ENCODE data around the gene GFI1. TPM values are rescaled to one million over a fixed set of nuclear protein-coding genes. Genes with fewer than 3 reads are reported as not detected.
A peak's percentile ranks its signal among the peaks of the same experiment; 100 is the strongest.

Gene GFI1
- total and polyA plus RNA-seq, 7 donors: 0.28 to 9.6 (median 0.49) TPM

DNA sequence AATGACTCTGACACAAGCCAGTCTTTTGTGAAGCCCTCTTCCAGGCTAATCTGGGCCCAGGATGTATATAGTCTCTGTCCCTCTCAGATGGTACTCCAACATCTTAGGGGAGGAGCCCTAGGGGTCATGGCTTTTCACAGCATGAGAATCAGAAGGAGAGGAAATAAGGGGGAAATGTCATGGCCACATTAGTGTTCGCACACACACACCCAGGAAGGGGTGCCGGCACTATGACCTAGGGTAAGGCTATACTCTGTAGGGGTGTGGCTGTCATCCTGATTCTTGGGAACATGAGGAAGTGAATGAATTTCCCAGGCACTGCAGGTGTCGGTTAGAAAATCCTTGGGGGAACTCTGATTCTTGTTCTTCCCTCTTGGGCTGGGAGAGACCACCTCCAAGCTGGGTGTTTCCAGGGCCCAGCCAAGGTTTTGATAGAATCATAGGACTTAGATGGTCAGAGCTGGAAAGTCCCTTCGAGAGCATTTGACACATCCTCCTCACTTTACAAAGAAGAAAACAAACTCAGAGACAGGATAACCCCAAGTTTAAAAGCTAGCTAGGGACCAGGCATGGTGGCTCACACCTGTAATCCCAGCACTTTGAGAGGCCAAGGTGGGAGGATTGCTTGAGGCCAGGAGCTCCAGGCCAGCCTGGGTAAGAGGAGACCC, 22.0 kb downstream of the GFI1 start:
- H3K27me3 ChIP-seq: peaks cover 0 to 6% (median 0%) of the 10 kb centered on the region in 3 donors
- TF ChIP-seq, protein P1, sequence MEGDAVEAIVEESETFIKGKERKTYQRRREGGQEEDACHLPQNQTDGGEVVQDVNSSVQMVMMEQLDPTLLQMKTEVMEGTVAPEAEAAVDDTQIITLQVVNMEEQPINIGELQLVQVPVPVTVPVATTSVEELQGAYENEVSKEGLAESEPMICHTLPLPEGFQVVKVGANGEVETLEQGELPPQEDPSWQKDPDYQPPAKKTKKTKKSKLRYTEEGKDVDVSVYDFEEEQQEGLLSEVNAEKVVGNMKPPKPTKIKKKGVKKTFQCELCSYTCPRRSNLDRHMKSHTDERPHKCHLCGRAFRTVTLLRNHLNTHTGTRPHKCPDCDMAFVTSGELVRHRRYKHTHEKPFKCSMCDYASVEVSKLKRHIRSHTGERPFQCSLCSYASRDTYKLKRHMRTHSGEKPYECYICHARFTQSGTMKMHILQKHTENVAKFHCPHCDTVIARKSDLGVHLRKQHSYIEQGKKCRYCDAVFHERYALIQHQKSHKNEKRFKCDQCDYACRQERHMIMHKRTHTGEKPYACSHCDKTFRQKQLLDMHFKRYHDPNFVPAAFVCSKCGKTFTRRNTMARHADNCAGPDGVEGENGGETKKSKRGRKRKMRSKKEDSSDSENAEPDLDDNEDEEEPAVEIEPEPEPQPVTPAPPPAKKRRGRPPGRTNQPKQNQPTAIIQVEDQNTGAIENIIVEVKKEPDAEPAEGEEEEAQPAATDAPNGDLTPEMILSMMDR (IDR thresholded peaks at IDR 0.05): no peak
- TF ChIP-seq POLR2AphosphoS5 (IDR thresholded peaks at IDR 0.05) (no peak), EP300 (IDR thresholded peaks at IDR 0.05) (no peak), POLR2A (IDR thresholded peaks at IDR 0.05) (no peak)
- WGBS, 2 donors: 36 to 71% methylated on average over 4 of the region's 4 CpGs
- H3K9me3 ChIP-seq: no peaks in the 10 kb centered on the region
- H3K36me3 ChIP-seq: no peaks in the 10 kb centered on the region
- no peak for DNase-seq
- no peaks in the 10 kb centered on the region for H3K4me1 ChIP-seq
- intact Hi-C loops (cut with DNase I): no loop called here
- no peak overlapping the region for H3K27ac ChIP-seq
- no peak overlapping the region for H3K4me3 ChIP-seq

DNA sequence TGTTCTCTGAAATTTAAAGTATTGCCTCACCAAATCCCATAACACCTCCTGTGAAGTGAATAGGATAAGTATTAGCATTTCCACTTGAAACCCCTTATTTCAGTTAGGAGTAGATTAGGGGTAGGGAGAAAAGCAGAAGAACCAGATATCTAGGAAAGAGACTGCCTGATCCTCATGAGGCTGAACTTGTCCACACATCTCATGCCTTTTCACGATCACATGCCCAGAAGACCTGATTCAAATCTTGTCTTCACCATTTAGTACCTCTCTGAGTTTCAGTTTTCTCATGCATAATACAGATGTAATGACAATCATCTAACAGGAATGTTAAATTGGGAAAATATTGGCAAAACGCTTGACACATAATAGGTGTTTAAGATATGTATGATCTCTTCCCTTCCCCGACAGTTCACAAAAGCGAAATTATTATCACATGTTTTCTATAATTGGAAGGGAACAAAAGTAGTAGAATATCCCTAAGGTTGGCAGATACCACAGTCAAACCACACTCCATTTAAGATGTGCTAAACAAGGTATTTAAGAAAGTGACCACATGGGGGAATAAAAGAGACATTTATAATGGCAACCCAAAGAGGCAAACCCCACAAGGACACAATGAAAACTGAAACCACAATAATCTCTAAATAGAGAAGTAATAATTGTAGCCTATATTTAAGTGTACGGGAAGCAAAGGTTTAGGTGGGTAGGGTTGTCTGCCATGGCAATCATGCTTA, 25.2 kb downstream of the GFI1 start:
- no peaks in the 10 kb centered on the region for H3K9me3 ChIP-seq
- no peak overlapping the region for H3K4me3 ChIP-seq
- WGBS, 2 donors: 78 to 88% methylated on average over 5 of the region's 5 CpGs
- no peak overlapping the region for H3K27ac ChIP-seq
- intact Hi-C loops (cut with DNase I): no loop called here
- DNase-seq: no peak
- H3K4me1 ChIP-seq: no peaks in the 10 kb centered on the region
- H3K27me3 ChIP-seq: peaks cover 0 to 6% (median 0%) of the 10 kb centered on the region in 3 donors
- no peaks in the 10 kb centered on the region for H3K36me3 ChIP-seq
- no peak for TF ChIP-seq POLR2AphosphoS5 (IDR thresholded peaks at IDR 0.05)
- no peak for TF ChIP-seq EP300 (IDR thresholded peaks at IDR 0.05)

DNA sequence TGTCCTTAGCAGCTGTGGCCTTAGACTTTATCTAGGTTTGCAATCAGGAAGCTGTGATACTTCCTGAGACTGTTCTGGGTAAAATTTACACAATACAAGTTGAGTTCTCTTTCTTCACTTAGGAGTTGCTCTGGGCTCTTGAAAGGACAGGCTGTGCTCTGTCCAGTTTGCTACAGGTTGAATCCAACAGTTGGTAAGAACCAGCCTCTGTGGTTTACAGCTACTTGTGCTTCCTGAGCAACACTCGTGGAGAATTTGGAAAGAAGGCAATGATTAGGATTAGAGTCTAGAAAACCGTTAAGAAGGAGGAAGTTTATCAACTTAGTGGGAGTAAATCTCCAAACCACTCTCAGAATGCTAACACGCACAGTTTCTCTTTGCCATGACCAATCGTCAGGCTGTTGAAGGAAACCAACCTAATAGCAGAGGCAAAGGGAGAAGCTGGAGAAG, 26.8 kb downstream of the GFI1 start:
- Histone ChIP-seq H3K36me3 (no peaks in the 10 kb centered on the region), H3K27ac (peak overlapping the region in 2 of 4 donors; percentile 2 to 7), H3K27me3 (peaks cover 0 to 5% (median 0%) of the 10 kb centered on the region in 3 donors), H3K4me1 (no peaks in the 10 kb centered on the region), H3K9me3 (no peaks in the 10 kb centered on the region), H3K4me3 (no peak overlapping the region)
- intact Hi-C loops (cut with DNase I): no loop called here
- no peak for DNase-seq
- WGBS, 2 donors: 38 to 66% methylated on average over 4 of the region's 4 CpGs
- no peak for TF ChIP-seq EP300 (IDR thresholded peaks at IDR 0.05)
- no peak for TF ChIP-seq POLR2A (IDR thresholded peaks at IDR 0.05)
- TF ChIP-seq, protein P1 (IDR thresholded peaks at IDR 0.05): no peak
- TF ChIP-seq POLR2AphosphoS5 (IDR thresholded peaks at IDR 0.05): no peak

DNA sequence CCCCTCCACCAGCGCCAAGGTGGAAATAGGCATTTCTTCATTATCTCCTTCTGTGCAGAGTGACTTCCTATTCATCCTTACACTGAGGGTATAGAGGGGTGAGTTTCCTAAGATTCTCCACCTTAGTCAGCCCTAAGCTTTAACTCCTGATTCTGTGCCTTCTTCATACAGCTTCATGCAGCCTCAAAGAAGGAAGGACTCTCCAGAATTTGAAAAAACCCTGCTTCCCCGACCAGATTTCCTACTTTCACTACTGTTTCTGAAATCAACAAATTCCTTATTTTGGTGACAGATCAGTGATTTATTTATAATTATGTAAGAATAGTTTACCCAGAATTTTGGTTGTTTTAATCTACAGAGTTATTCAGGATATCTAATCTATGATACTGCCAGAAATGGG, 28.6 kb downstream of the GFI1 start:
- H3K36me3 ChIP-seq: no peaks in the 10 kb centered on the region
- TF ChIP-seq POLR2AphosphoS5 (IDR thresholded peaks at IDR 0.05) (no peak), EP300 (IDR thresholded peaks at IDR 0.05) (no peak), POLR2A (IDR thresholded peaks at IDR 0.05) (no peak)
- TF ChIP-seq, protein P1 (IDR thresholded peaks at IDR 0.05): no peak
- 60 to 79% methylated on average over 2 of the region's 2 CpGs for WGBS, 2 donors

DNA sequence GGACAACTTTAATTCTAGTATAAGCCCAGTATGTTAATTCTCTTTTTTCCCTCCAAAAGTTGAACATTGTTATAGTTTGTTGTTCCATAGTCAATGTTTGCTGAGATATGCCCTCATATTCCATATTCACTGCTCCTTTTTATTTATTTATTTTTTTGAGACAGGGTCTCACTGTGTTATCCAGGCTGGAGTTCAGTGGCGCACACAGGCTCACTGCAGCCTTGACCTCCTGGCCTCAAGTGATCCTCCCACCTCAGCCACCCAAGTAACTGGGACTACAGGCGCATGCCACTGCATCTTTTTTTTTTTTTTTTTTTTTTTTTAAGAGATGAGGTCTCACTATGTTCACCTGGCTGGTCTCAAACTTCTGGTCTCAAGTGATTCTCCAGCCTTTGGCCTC, 38.7 kb downstream of the GFI1 start:
- intact Hi-C loops (cut with DNase I): no loop called here

More for the DNA sequence above, 28.6 kb downstream of the GFI1 start:
- Histone ChIP-seq H3K4me1 (no peaks in the 10 kb centered on the region), H3K27ac (no peak overlapping the region), H3K27me3 (no peaks in the 10 kb centered on the region), H3K4me3 (no peak overlapping the region), H3K9me3 (no peaks in the 10 kb centered on the region)
- intact Hi-C loops (cut with DNase I): no loop called here
- no peak for DNase-seq

More for the DNA sequence above, 38.7 kb downstream of the GFI1 start:
- no peaks in the 10 kb centered on the region for H3K36me3 ChIP-seq
- TF ChIP-seq POLR2A (IDR thresholded peaks at IDR 0.05): no peak
- TF ChIP-seq EP300 (IDR thresholded peaks at IDR 0.05): no peak
- TF ChIP-seq, protein P1 (IDR thresholded peaks at IDR 0.05): no peak
- TF ChIP-seq POLR2AphosphoS5 (IDR thresholded peaks at IDR 0.05): no peak
- no peak overlapping the region for H3K4me3 ChIP-seq
- no peaks in the 10 kb centered on the region for H3K27me3 ChIP-seq
- H3K9me3 ChIP-seq: no peaks in the 10 kb centered on the region
- no peak overlapping the region for H3K27ac ChIP-seq
- no peak for DNase-seq
- WGBS, 2 donors: 93 to 100% methylated on average over 2 of the region's 2 CpGs
- no peaks in the 10 kb centered on the region for H3K4me1 ChIP-seq

All from sigmoid colon (tissue), 7 donors.